Stimulated activated CD8-positive, alpha-beta memory T cell treated with anti-CD3 and anti-CD28 coated beads, Interleukin-12 subunit alpha, Interleukin-12 subunit beta, amount 100 ng/mL, for 1 hour (primary cell): ENCODE measurements around the gene GLI2.

Experiments
- DNase-seq: peaks from one replicate; pipeline ENCODE4 v3.0.0-alpha.2; 2020; ENCODE audit warnings: low read depth

Gene GLI2

GRCh38 chr2:120738117-120738516 lies 2.4 kb downstream of the GLI2 start:
- no peak for DNase-seq

GRCh38 chr2:120738786-120739437 lies 3.2 kb downstream of the GLI2 start:
- no peak for DNase-seq

- DNase-seq = no peak
Measured at GRCh38 chr2:120739438-120740090, 3.9 kb downstream of the GLI2 start.

- no peak for DNase-seq
Measured at GRCh38 chr2:120740375-120740764, 4.7 kb downstream of the GLI2 start.

GRCh38 chr2:120740765-120741524 lies 5.3 kb downstream of the GLI2 start:
- DNase-seq = no peak

- no peak for DNase-seq
Measured at GRCh38 chr2:120741571-120742561, 6.2 kb downstream of the GLI2 start.

GRCh38 chr2:120743657-120744056 lies 8.0 kb downstream of the GLI2 start:
- no peak for DNase-seq

GRCh38 chr2:120744817-120745216 lies 9.1 kb downstream of the GLI2 start:
- DNase-seq = no peak

GRCh38 chr2:120745420-120746111 lies 9.9 kb downstream of the GLI2 start:
- DNase-seq = no peak

- no peak for DNase-seq
Measured at GRCh38 chr2:120746144-120746543, 10.5 kb downstream of the GLI2 start.

GRCh38 chr2:120747281-120747680 lies 11.6 kb downstream of the GLI2 start:
- DNase-seq = no peak

GRCh38 chr2:120747706-120748105 lies 12.0 kb downstream of the GLI2 start:
- DNase-seq = no peak

GRCh38 chr2:120748310-120748709 lies 12.6 kb downstream of the GLI2 start:
- no peak for DNase-seq

- DNase-seq = no peak
Measured at GRCh38 chr2:120748741-120749140, 13.1 kb downstream of the GLI2 start.

GRCh38 chr2:120749506-120750431 lies 14.1 kb downstream of the GLI2 start:
- DNase-seq = no peak

- DNase-seq = no peak
Measured at GRCh38 chr2:120750488-120751210, 15.0 kb downstream of the GLI2 start.

GRCh38 chr2:120751553-120751952 lies 15.9 kb downstream of the GLI2 start:
- DNase-seq = no peak

GRCh38 chr2:120754067-120754960 lies 18.6 kb downstream of the GLI2 start:
- no peak for DNase-seq
